Measurements from ENCODE around the gene C6orf89. TPM values are rescaled to one million over a fixed set of nuclear protein-coding genes. Genes with fewer than 3 reads are reported as not detected.

C6orf89 gene
- total and polyA plus RNA-seq, 2 of the 13 experiments (the other 11 are each of a cell fraction or from before 2014, with no cell fraction given): 22.1 to 32.2 TPM

GRCh38 chr6:36944650-36945049, 58.9 kb downstream of the C6orf89 start (continued):
- TF ChIP-seq ZNF281 (CRISPR knock-in tag; IDR thresholded peaks at IDR 0.05; ENCODE audit: borderline replicate concordance): no peak
- TF ChIP-seq ZNF703 (CRISPR knock-in tag; IDR thresholded peaks at IDR 0.05; ENCODE audit: borderline replicate concordance): no peak
- no peak for TF ChIP-seq NR2F2 (IDR thresholded peaks at IDR 0.05; ENCODE audit: borderline replicate concordance, low read depth)
- no peak for TF ChIP-seq ZNF33B (CRISPR knock-in tag; IDR thresholded peaks at IDR 0.05)
- TF ChIP-seq NKX3-1 (CRISPR knock-in tag; IDR thresholded peaks at IDR 0.05): no peak
- TF ChIP-seq ZNF546 (CRISPR knock-in tag; conservative IDR thresholded peaks at IDR 0.05): no peak
- no peak for TF ChIP-seq TARDBP (CRISPR knock-in tag; IDR thresholded peaks at IDR 0.05)
- no peak for TF ChIP-seq ZNF280D (CRISPR knock-in tag; IDR thresholded peaks at IDR 0.05)
- no peak for TF ChIP-seq NPAS2 (CRISPR knock-in tag; IDR thresholded peaks at IDR 0.05; ENCODE audit: borderline replicate concordance)
- TF ChIP-seq RFXANK (CRISPR knock-in tag; IDR thresholded peaks at IDR 0.05): no peak
- no peak for TF ChIP-seq MXD1 (CRISPR knock-in tag; IDR thresholded peaks at IDR 0.05)
- TF ChIP-seq GTF2F1 (IDR thresholded peaks at IDR 0.05; ENCODE audit: low read length): no peak
- TF ChIP-seq ATF7-NPFF (CRISPR knock-in tag; IDR thresholded peaks at IDR 0.05; ENCODE audit: low read depth): no peak
- no peak for TF ChIP-seq U2AF2 (IDR thresholded peaks at IDR 0.05; ENCODE audit: low read depth, low read length)

All from HepG2 (cell line).